K562 (cell line): ENCODE measurements around the gene KCTD13. TPM values are rescaled to one million over a fixed set of nuclear protein-coding genes. Genes with fewer than 3 reads are reported as not detected.

Source experiments
- ATAC-seq: fragments of 200-7000 bp; cut with Tn5 transposase; 3 replicates; pipeline ENCODE4 v1.9.1; 2020; ENCODE audit warnings: moderate library complexity
- BruUV-seq: library from RNA; stranded (reverse); fragments of 400-500 nt; replicated peaks from 2 replicates; lab custom pipeline; 2021; lab: Mats Ljungman, UMichigan
- CTCF ChIA-PET: fragments of 300-600 bp; formaldehyde crosslinking; extraction: SDS; loops from one replicate; lab custom pipeline; 2021; ENCODE audit warnings: low intra/inter-chr PET ratio; lab: Yijun Ruan, JAX
- POLR2A ChIA-PET: fragments of 300-600, 350-650 bp; sonication (Branson Sonifier 250); formaldehyde crosslinking; extraction: SDS; loops from one replicate; lab custom pipeline; 2021; ENCODE audit warnings: antibody characterized with exemption, inconsistent platforms; lab: Yijun Ruan, JAX
- DNase-seq, 4 experiments: peaks; one replicate each; pipeline versions ENCODE4 v3.0.0 to v3.0.0-alpha.2; 2011 to 2018; ENCODE audit warnings: low spot score in 3 of 4, mixed read lengths in 3 of 4; ENCODE audit errors: extremely low read depth in 1 of 4
- FAIRE-seq: peaks from 2 replicates; lab custom pipeline; 2011; peaks lifted over from hg19 to GRCh38; lab: Jason Lieb, UNC
- H2AFZ ChIP-seq: 2 replicates; pipeline ENCODE4 v1.6.0; 2011; ENCODE audit warnings: low read depth, low read length, control low read depth, inconsistent platforms
- H3K27ac ChIP-seq: fragments of 200-600 bp; 3 replicates; pipeline ENCODE4 v1.8.0; 2011; ENCODE audit warnings: low read depth, mild to moderate bottlenecking, control low read depth, inconsistent platforms, low read length, moderate library complexity, mixed read lengths; ENCODE audit errors: extremely low read depth
- H3K27me3 ChIP-seq, 2 experiments: fragments of 300-600 bp in 1 of 2; 2 replicates in 1 of 2; 3 replicates in 1 of 2; pipeline versions ENCODE4 v1.6.0 to v1.8.0; 2011; ENCODE audit warnings: inconsistent platforms in 2 of 2, low read length in 2 of 2, mild to moderate bottlenecking in 1 of 2, mixed read lengths in 1 of 2, moderate library complexity in 1 of 2; ENCODE audit not compliant: control insufficient read depth in 2 of 2, insufficient read depth in 2 of 2
- H3K36me3 ChIP-seq: fragments of 300-600 bp; 3 replicates; pipeline ENCODE4 v1.8.0; 2011; ENCODE audit warnings: mild to moderate bottlenecking, low read length, inconsistent platforms; ENCODE audit not compliant: control insufficient read depth, insufficient read depth
- H3K4me1 ChIP-seq, 2 experiments: fragments of 200-600 bp in 1 of 2; replicated peaks in 1 of 2; 2 replicates in 1 of 2; 3 replicates in 1 of 2; pipeline versions ENCODE4 v1.5.1 to v1.8.0; 2011; ENCODE audit warnings: inconsistent platforms in 2 of 2, low read length in 2 of 2, mild to moderate bottlenecking in 1 of 2, mixed read lengths in 1 of 2, moderate library complexity in 1 of 2; ENCODE audit not compliant: control insufficient read depth in 2 of 2, insufficient read depth in 2 of 2
- H3K4me2 ChIP-seq: 2 replicates; pipeline ENCODE4 v1.6.1; 2011; ENCODE audit warnings: low read length, control low read depth, inconsistent platforms, mixed read lengths; ENCODE audit not compliant: insufficient read depth
- H3K4me3 ChIP-seq: fragments of 200-600 bp; sonication (generic), shearing (Covaris generic); 2 replicates; pipeline ENCODE4 v1.5.1; 2016; ENCODE audit warnings: control low read depth, inconsistent platforms
- H3K79me2 ChIP-seq: fragments of 200-600 bp; 3 replicates; pipeline ENCODE4 v1.8.0; 2011; ENCODE audit warnings: low read length, inconsistent platforms; ENCODE audit not compliant: control insufficient read depth, insufficient read depth
- H3K9ac ChIP-seq, 2 experiments: 2 replicates each; pipeline versions ENCODE4 v1.6.0 to v1.6.1; 2011; ENCODE audit warnings: low read depth in 2 of 2, low read length in 2 of 2, control low read depth in 1 of 2, inconsistent platforms in 1 of 2, mild to moderate bottlenecking in 1 of 2, mixed read lengths in 1 of 2; ENCODE audit not compliant: insufficient read depth in 1 of 2
- H3K9me1 ChIP-seq: one replicate; pipeline ENCODE4 v1.6.0; 2011; ENCODE audit warnings: inconsistent platforms, mild to moderate bottlenecking, low read length, moderate library complexity; ENCODE audit not compliant: control insufficient read depth, insufficient read depth
- H3K9me3 ChIP-seq: replicated peaks from 2 replicates; pipeline ENCODE4 v1.5.1; 2011; ENCODE audit warnings: low read depth, low read length, inconsistent platforms; ENCODE audit not compliant: control insufficient read depth, insufficient read depth
- H4K20me1 ChIP-seq: replicated peaks from 2 replicates; pipeline ENCODE4 v1.6.1; 2011; ENCODE audit warnings: low read length, inconsistent platforms, mixed read lengths; ENCODE audit not compliant: control insufficient read depth, insufficient read depth
- CBX5 ChIP-seq: IDR thresholded peaks from 2 replicates; pipeline ENCODE4 v1.6.1; 2014; ENCODE audit warnings: low read depth, borderline replicate concordance
- IFI16 ChIP-seq: fragments of 250-450 bp; sonication (Bioruptor Pico); IDR thresholded peaks from 2 replicates; pipeline ENCODE4 v2.1.2; 2022; ENCODE audit warnings: mild to moderate bottlenecking, inconsistent platforms
- NFATC3 ChIP-seq: fragments of 450-650 bp; IDR thresholded peaks from 2 replicates; pipeline ENCODE4 v1.6.1; 2017; ENCODE audit warnings: mild to moderate bottlenecking
- PCBP2 ChIP-seq: fragments of 200-400 bp; formaldehyde crosslinking; IDR thresholded peaks from 2 replicates; pipeline ENCODE4 v1.6.1; 2018; ENCODE audit warnings: low read length, low read depth, mild to moderate bottlenecking, moderate library complexity; ENCODE audit not compliant: poor library complexity, severe bottlenecking
- PYGO2 ChIP-seq: fragments of 450-650 bp; IDR thresholded peaks from 2 replicates; pipeline ENCODE4 v1.6.1; 2016; ENCODE audit warnings: mild to moderate bottlenecking, missing genetic modification characterization, moderate library complexity, missing compliant biosample characterization
- RBM34 ChIP-seq: fragments of 200-400 bp; formaldehyde crosslinking; IDR thresholded peaks from 2 replicates; pipeline ENCODE4 v1.6.1; 2018; ENCODE audit warnings: low read length, borderline replicate concordance; ENCODE audit not compliant: insufficient read depth
- TAL1 ChIP-seq: fragments of 450-650 bp; IDR thresholded peaks from 2 replicates; pipeline ENCODE4 v1.6.1; 2016; ENCODE audit warnings: mild to moderate bottlenecking
- TBP ChIP-seq: optimal IDR thresholded peaks from 2 replicates; pipeline ENCODE3; 2011; ENCODE audit warnings: low read depth, low read length, improper control_type of control experiment
- ZNF140 ChIP-seq: fragments of 250-450 bp; sonication (Bioruptor Pico); IDR thresholded peaks from 2 replicates; pipeline ENCODE4 v1.8.0; 2021; ENCODE audit warnings: moderate library complexity, mild to moderate bottlenecking, inconsistent platforms
- WGBS: fragments of 100-300 bp; shearing (Covaris generic); methylation state at CpG from one replicate; pipeline ENCODE4 v1.1.6; 2016; ENCODE audit warnings: low coverage, mixed read lengths; ENCODE audit not compliant: insufficient coverage; ENCODE audit errors: missing lambda C conversion rate; 5-methylcytosine and 5-hydroxymethylcytosine counted together
- in situ Hi-C: fragments of 300-500 bp; cut with MboI; formaldehyde crosslinking; loops from 4 replicates; pipeline ENCODE4 v1.15.0; 2018; ENCODE audit warnings: inconsistent platforms, mixed read lengths
- intact Hi-C: fragments of 100-400 bp; cut with micrococcal nuclease; formaldehyde crosslinking; loops from 2 replicates; pipeline ENCODE4 v1.14.2; 2022
- polyA plus RNA-seq, 8 experiments: library from polyadenylated mRNA; depleted of rRNA in 4 of 8; stranded (reverse) in 5 of 8; unstranded in 3 of 8; fragments of >200 nt; fragmentation: Nextera tagmentation in 2 of 8; fragmentation: Illumina TruSeq in 1 of 8; extraction: Ambion mirVana in 2 of 8; extraction: Trizol in 1 of 8; gene quantifications; 2 replicates each; pipeline versions ENCODE4 v1.2.1 to v1.2.3, GENCODE V29; 2011 to 2014; ENCODE audit warnings: inconsistent platforms in 1 of 8, missing spikeins in 1 of 8
- total RNA-seq, 7 experiments: library from RNA; depleted of rRNA in 6 of 7; stranded (reverse); fragments of >200 nt in 6 of 7; fragmentation: Illumina TruSeq in 2 of 7; extraction: Trizol in 2 of 7; gene quantifications; 2 replicates each; pipeline versions ENCODE4 v1.2.1 to v1.2.3, GENCODE V29; 2011 to 2021; ENCODE audit warnings: low replicate concordance in 1 of 7

The KCTD13 gene
- total and polyA plus RNA-seq, 9 of the 15 experiments (the other 6 are each of a cell fraction or from before 2014, with no cell fraction given), result 1.0 to 20.6 (median 9.8) TPM

- TF ChIP-seq NFATC3, result no peak
- TF ChIP-seq TBP, result no peak
- no peak for TF ChIP-seq PCBP2
- no peak for TF ChIP-seq RBM34
- TF ChIP-seq PYGO2, result no peak
- no peak for TF ChIP-seq ZNF140 (CRISPR knock-in tag)
- TF ChIP-seq CBX5, result no peak
- TF ChIP-seq TAL1, result no peak
- no peak for TF ChIP-seq IFI16 (CRISPR knock-in tag)
- Histone ChIP-seq H3K79me2 (no peaks in the 10 kb centered on the region), H3K9me1 (peaks cover 3% of the 10 kb centered on the region), H3K27ac (no peak overlapping the region), H3K4me1 (peaks cover 0 to 36% of the 10 kb centered on the region in 2 experiments; a peak in 3 of 5 replicates), H2AFZ (no peak overlapping the region), H3K9ac (no peak overlapping the region), H3K9me3 (no peaks in the 10 kb centered on the region), H3K36me3 (no peaks in the 10 kb centered on the region), H3K4me3 (no peak overlapping the region), H4K20me1 (peaks cover 9% of the 10 kb centered on the region; the same call in 1 of the 2 replicates), H3K27me3 (peaks cover 9 to 17% of the 10 kb centered on the region in 2 experiments), H3K4me2 (no peak overlapping the region)
- CTCF ChIA-PET, result no interaction called here
- 31% methylated on average over 19 of the region's 19 CpGs for WGBS
- in situ Hi-C loops (no loop called here), intact Hi-C loops (no loop called here)
- FAIRE-seq (no peak), DNase-seq (no peak), ATAC-seq (no peak)
- no TSS peak for BruUV-seq
- POLR2A ChIA-PET, result interaction anchor here (0.6 to 1.8 kb wide), 5 partner anchors 9 to 210 kb away, joined by 3 to 5 read pairs (median 3); partner anchors contain the start of gene TAOK2
These were observed 24.4 kb downstream of the KCTD13 start for GRCh38 chr16:29901607-29901945.
